K562 (cell line): ENCODE measurements around the gene TECPR1. TPM values are rescaled to one million over a fixed set of nuclear protein-coding genes. Genes with fewer than 3 reads are reported as not detected.

ENCODE experiments used
- ATAC-seq: fragments of 200-7000 bp; cut with Tn5 transposase; 3 replicates; pipeline ENCODE4 v1.9.1; 2020; ENCODE audit warnings: moderate library complexity
- BruUV-seq: library from RNA; stranded (reverse); fragments of 400-500 nt; replicated peaks from 2 replicates; lab custom pipeline; 2021; lab: Mats Ljungman, UMichigan
- CTCF ChIA-PET: fragments of 300-600 bp; formaldehyde crosslinking; extraction: SDS; loops from one replicate; lab custom pipeline; 2021; ENCODE audit warnings: low intra/inter-chr PET ratio; lab: Yijun Ruan, JAX
- POLR2A ChIA-PET: fragments of 300-600, 350-650 bp; sonication (Branson Sonifier 250); formaldehyde crosslinking; extraction: SDS; loops from one replicate; lab custom pipeline; 2021; ENCODE audit warnings: antibody characterized with exemption, inconsistent platforms; lab: Yijun Ruan, JAX
- DNase-seq, 4 experiments: peaks; one replicate each; pipeline versions ENCODE4 v3.0.0 to v3.0.0-alpha.2; 2011 to 2018; ENCODE audit warnings: low spot score in 3 of 4, mixed read lengths in 3 of 4; ENCODE audit errors: extremely low read depth in 1 of 4
- FAIRE-seq: peaks from 2 replicates; lab custom pipeline; 2011; peaks lifted over from hg19 to GRCh38; lab: Jason Lieb, UNC
- H2AFZ ChIP-seq: 2 replicates; pipeline ENCODE4 v1.6.0; 2011; ENCODE audit warnings: low read depth, low read length, control low read depth, inconsistent platforms
- H3K27ac ChIP-seq: fragments of 200-600 bp; 3 replicates; pipeline ENCODE4 v1.8.0; 2011; ENCODE audit warnings: low read depth, mild to moderate bottlenecking, control low read depth, inconsistent platforms, low read length, moderate library complexity, mixed read lengths; ENCODE audit errors: extremely low read depth
- H3K27me3 ChIP-seq, 2 experiments: fragments of 300-600 bp in 1 of 2; 2 replicates in 1 of 2; 3 replicates in 1 of 2; pipeline versions ENCODE4 v1.6.0 to v1.8.0; 2011; ENCODE audit warnings: inconsistent platforms in 2 of 2, low read length in 2 of 2, mild to moderate bottlenecking in 1 of 2, mixed read lengths in 1 of 2, moderate library complexity in 1 of 2; ENCODE audit not compliant: control insufficient read depth in 2 of 2, insufficient read depth in 2 of 2
- H3K36me3 ChIP-seq: fragments of 300-600 bp; 3 replicates; pipeline ENCODE4 v1.8.0; 2011; ENCODE audit warnings: mild to moderate bottlenecking, low read length, inconsistent platforms; ENCODE audit not compliant: control insufficient read depth, insufficient read depth
- H3K4me1 ChIP-seq, 2 experiments: fragments of 200-600 bp in 1 of 2; replicated peaks in 1 of 2; 2 replicates in 1 of 2; 3 replicates in 1 of 2; pipeline versions ENCODE4 v1.5.1 to v1.8.0; 2011; ENCODE audit warnings: inconsistent platforms in 2 of 2, low read length in 2 of 2, mild to moderate bottlenecking in 1 of 2, mixed read lengths in 1 of 2, moderate library complexity in 1 of 2; ENCODE audit not compliant: control insufficient read depth in 2 of 2, insufficient read depth in 2 of 2
- H3K4me2 ChIP-seq: 2 replicates; pipeline ENCODE4 v1.6.1; 2011; ENCODE audit warnings: low read length, control low read depth, inconsistent platforms, mixed read lengths; ENCODE audit not compliant: insufficient read depth
- H3K4me3 ChIP-seq: fragments of 200-600 bp; sonication (generic), shearing (Covaris generic); 2 replicates; pipeline ENCODE4 v1.5.1; 2016; ENCODE audit warnings: control low read depth, inconsistent platforms
- H3K79me2 ChIP-seq: fragments of 200-600 bp; 3 replicates; pipeline ENCODE4 v1.8.0; 2011; ENCODE audit warnings: low read length, inconsistent platforms; ENCODE audit not compliant: control insufficient read depth, insufficient read depth
- H3K9ac ChIP-seq, 2 experiments: 2 replicates each; pipeline versions ENCODE4 v1.6.0 to v1.6.1; 2011; ENCODE audit warnings: low read depth in 2 of 2, low read length in 2 of 2, control low read depth in 1 of 2, inconsistent platforms in 1 of 2, mild to moderate bottlenecking in 1 of 2, mixed read lengths in 1 of 2; ENCODE audit not compliant: insufficient read depth in 1 of 2
- H3K9me1 ChIP-seq: one replicate; pipeline ENCODE4 v1.6.0; 2011; ENCODE audit warnings: inconsistent platforms, mild to moderate bottlenecking, low read length, moderate library complexity; ENCODE audit not compliant: control insufficient read depth, insufficient read depth
- H3K9me3 ChIP-seq: replicated peaks from 2 replicates; pipeline ENCODE4 v1.5.1; 2011; ENCODE audit warnings: low read depth, low read length, inconsistent platforms; ENCODE audit not compliant: control insufficient read depth, insufficient read depth
- H4K20me1 ChIP-seq: replicated peaks from 2 replicates; pipeline ENCODE4 v1.6.1; 2011; ENCODE audit warnings: low read length, inconsistent platforms, mixed read lengths; ENCODE audit not compliant: control insufficient read depth, insufficient read depth
- CBFA2T2 ChIP-seq: fragments of 450-650 bp; conservative IDR thresholded peaks from 2 replicates; pipeline ENCODE4 v1.6.1; 2017; ENCODE audit warnings: mild to moderate bottlenecking
- ELF4 ChIP-seq: fragments of 450-650 bp; formaldehyde crosslinking; IDR thresholded peaks from 2 replicates; pipeline ENCODE4 v1.4.0; 2022; ENCODE audit warnings: missing genetic modification characterization
- MTA2 ChIP-seq: fragments of 450-650 bp; IDR thresholded peaks from 2 replicates; pipeline ENCODE4 v1.6.1; 2016; ENCODE audit warnings: low read depth
- NFIC ChIP-seq: fragments of 450-650 bp; IDR thresholded peaks from 2 replicates; pipeline ENCODE4 v1.6.1; 2017; ENCODE audit warnings: mild to moderate bottlenecking, inconsistent platforms
- NR4A1 ChIP-seq, 2 experiments: fragments of 250-450 bp in 1 of 2; fragments of 450-650 bp in 1 of 2; sonication (Bioruptor Pico) in 1 of 2; IDR thresholded peaks; 2 replicates each; pipeline versions ENCODE4 v1.4.0 to v1.6.1; 2016 to 2020; ENCODE audit warnings: mild to moderate bottlenecking in 2 of 2, missing compliant biosample characterization in 1 of 2, missing genetic modification characterization in 1 of 2, moderate library complexity in 1 of 2
- POLR2AphosphoS5 ChIP-seq: IDR thresholded peaks from 2 replicates; pipeline ENCODE4 v1.6.1; 2011; ENCODE audit warnings: mild to moderate bottlenecking, low read depth, low read length, moderate library complexity; ENCODE audit not compliant: control insufficient read depth, insufficient read depth
- RCOR1 ChIP-seq, 2 experiments: IDR thresholded peaks; 2 replicates each; pipeline ENCODE4 v1.6.1; 2012; ENCODE audit warnings: low read depth in 2 of 2, low read length in 2 of 2, borderline replicate concordance in 1 of 2, improper control_type of control experiment in 1 of 2
- SOX6 ChIP-seq: fragments of 450-650 bp; IDR thresholded peaks from 2 replicates; pipeline ENCODE4 v1.6.1; 2014; ENCODE audit warnings: mild to moderate bottlenecking
- SPI1 ChIP-seq: IDR thresholded peaks from 2 replicates; pipeline ENCODE4 v1.6.1; 2011; ENCODE audit warnings: low read depth, low read length, control low read depth, borderline replicate concordance
- TAL1 ChIP-seq: fragments of 450-650 bp; IDR thresholded peaks from 2 replicates; pipeline ENCODE4 v1.6.1; 2016; ENCODE audit warnings: mild to moderate bottlenecking
- TCF3 ChIP-seq: sonication (generic); formaldehyde crosslinking; IDR thresholded peaks from 2 replicates; pipeline ENCODE4 v1.4.0; 2020; ENCODE audit warnings: mild to moderate bottlenecking, missing genetic modification reagents
- TRIM24 ChIP-seq, 2 experiments: fragments of 450-650 bp; IDR thresholded peaks; 2 replicates each; pipeline ENCODE4 v1.6.1; 2016
- WGBS: fragments of 100-300 bp; shearing (Covaris generic); methylation state at CpG from one replicate; pipeline ENCODE4 v1.1.6; 2016; ENCODE audit warnings: low coverage, mixed read lengths; ENCODE audit not compliant: insufficient coverage; ENCODE audit errors: missing lambda C conversion rate; 5-methylcytosine and 5-hydroxymethylcytosine counted together
- in situ Hi-C: fragments of 300-500 bp; cut with MboI; formaldehyde crosslinking; loops from 4 replicates; pipeline ENCODE4 v1.15.0; 2018; ENCODE audit warnings: inconsistent platforms, mixed read lengths
- intact Hi-C: fragments of 100-400 bp; cut with micrococcal nuclease; formaldehyde crosslinking; loops from 2 replicates; pipeline ENCODE4 v1.14.2; 2022
- polyA plus RNA-seq, 8 experiments: library from polyadenylated mRNA; depleted of rRNA in 4 of 8; stranded (reverse) in 5 of 8; unstranded in 3 of 8; fragments of >200 nt; fragmentation: Nextera tagmentation in 2 of 8; fragmentation: Illumina TruSeq in 1 of 8; extraction: Ambion mirVana in 2 of 8; extraction: Trizol in 1 of 8; gene quantifications; 2 replicates each; pipeline versions ENCODE4 v1.2.1 to v1.2.3, GENCODE V29; 2011 to 2014; ENCODE audit warnings: inconsistent platforms in 1 of 8, missing spikeins in 1 of 8
- total RNA-seq, 7 experiments: library from RNA; depleted of rRNA in 6 of 7; stranded (reverse); fragments of >200 nt in 6 of 7; fragmentation: Illumina TruSeq in 2 of 7; extraction: Trizol in 2 of 7; gene quantifications; 2 replicates each; pipeline versions ENCODE4 v1.2.1 to v1.2.3, GENCODE V29; 2011 to 2021; ENCODE audit warnings: low replicate concordance in 1 of 7
- TF ChIP-seq, protein P1 (sequence below): fragments of 450-650 bp; formaldehyde crosslinking; conservative IDR thresholded peaks from 2 replicates; pipeline ENCODE4 v1.4.0; 2022; ENCODE audit warnings: mild to moderate bottlenecking, missing genetic modification characterization
- TF ChIP-seq, protein P2 (sequence below): fragments of 150-350 bp; conservative IDR thresholded peaks from 2 replicates; pipeline ENCODE4 v1.6.1; 2014; ENCODE audit warnings: low read length

The TECPR1 gene
- total and polyA plus RNA-seq, 9 of the 15 experiments (the other 6 are each of a cell fraction or from before 2014, with no cell fraction given) = 0.17 to 15.0 (median 2.2) TPM

GRCh38 chr7:98175260-98175940 is 76.6 kb downstream of the TECPR1 start:
- peaks cover 13% of the 10 kb centered on the region for H3K9me1 ChIP-seq
- peaks cover 11% of the 10 kb centered on the region; the same call in 1 of the 2 replicates for H4K20me1 ChIP-seq
- peaks cover 47% of the 10 kb centered on the region for H3K36me3 ChIP-seq
- FAIRE-seq (peak; percentile 84), DNase-seq (peak in 3 of 4 experiments; percentile 34 to 54 (median 49)), ATAC-seq (peak; percentile 70)
- no peaks in the 10 kb centered on the region for H3K9me3 ChIP-seq
- H3K27me3 ChIP-seq = no peaks in the 10 kb centered on the region
- intact Hi-C loops = no loop called here
- WGBS = 27% methylated on average over 8 of the region's 8 CpGs
- H3K4me2 ChIP-seq = peak overlapping the region; percentile 32
- H3K27ac ChIP-seq = no peak overlapping the region
- POLR2A ChIA-PET = interaction anchor here (1.0 to 1.2 kb wide), 2 partner anchors 10 to 153 kb away, joined by 3 read pairs; no protein-coding TSS in a partner anchor
- CTCF ChIA-PET = no interaction called here
- H2AFZ ChIP-seq = no peak overlapping the region
- in situ Hi-C loops = no loop called here
- no peak overlapping the region for H3K4me3 ChIP-seq
- no TSS peak for BruUV-seq
- H3K79me2 ChIP-seq = no peaks in the 10 kb centered on the region
- peaks cover 14 to 15% of the 10 kb centered on the region in 2 experiments for H3K4me1 ChIP-seq
- H3K9ac ChIP-seq = no peak overlapping the region
- TF ChIP-seq, protein P1, sequence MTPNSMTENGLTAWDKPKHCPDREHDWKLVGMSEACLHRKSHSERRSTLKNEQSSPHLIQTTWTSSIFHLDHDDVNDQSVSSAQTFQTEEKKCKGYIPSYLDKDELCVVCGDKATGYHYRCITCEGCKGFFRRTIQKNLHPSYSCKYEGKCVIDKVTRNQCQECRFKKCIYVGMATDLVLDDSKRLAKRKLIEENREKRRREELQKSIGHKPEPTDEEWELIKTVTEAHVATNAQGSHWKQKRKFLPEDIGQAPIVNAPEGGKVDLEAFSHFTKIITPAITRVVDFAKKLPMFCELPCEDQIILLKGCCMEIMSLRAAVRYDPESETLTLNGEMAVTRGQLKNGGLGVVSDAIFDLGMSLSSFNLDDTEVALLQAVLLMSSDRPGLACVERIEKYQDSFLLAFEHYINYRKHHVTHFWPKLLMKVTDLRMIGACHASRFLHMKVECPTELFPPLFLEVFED = 0 out of 2 replicates have a peak, but pooled peaks have one; percentile 34
- TF ChIP-seq TAL1 = peak; percentile 66
- peak; percentile 63 for TF ChIP-seq SOX6
- no peak for TF ChIP-seq NR4A1 (CRISPR knock-in tag; IDR thresholded peaks at IDR 0.05)
- no peak for TF ChIP-seq NR4A1 (tag; IDR thresholded peaks at IDR 0.05)
- peak; percentile 77; the same call in 1 of the 2 replicates for TF ChIP-seq ELF4 (CRISPR knock-in tag)
- peak; percentile 70 for TF ChIP-seq TCF3 (CRISPR knock-in tag)
- peak in 1 of 2 experiments; percentile 54; a peak in 1 of 4 replicates for TF ChIP-seq RCOR1 (IDR thresholded peaks at IDR 0.05; ENCODE audit: borderline replicate concordance in 1 of 2, low read depth in 2 of 2, low read length in 2 of 2)
- peak; percentile 29; the same call in 1 of the 2 replicates for TF ChIP-seq NFIC
- TF ChIP-seq POLR2AphosphoS5 = peak; percentile 23; the same call in 1 of the 2 replicates
- TF ChIP-seq MTA2 = 0 out of 2 replicates have a peak, but pooled peaks have one; percentile 17
- peak; percentile 72 for TF ChIP-seq CBFA2T2
- peak; percentile 21; the same call in 1 of the 2 replicates for TF ChIP-seq SPI1
- TF ChIP-seq TRIM24 (IDR thresholded peaks at IDR 0.05) = peak in 1 of 2 experiments; percentile 17; a peak in 1 of 4 replicates
- TF ChIP-seq, protein P2, sequence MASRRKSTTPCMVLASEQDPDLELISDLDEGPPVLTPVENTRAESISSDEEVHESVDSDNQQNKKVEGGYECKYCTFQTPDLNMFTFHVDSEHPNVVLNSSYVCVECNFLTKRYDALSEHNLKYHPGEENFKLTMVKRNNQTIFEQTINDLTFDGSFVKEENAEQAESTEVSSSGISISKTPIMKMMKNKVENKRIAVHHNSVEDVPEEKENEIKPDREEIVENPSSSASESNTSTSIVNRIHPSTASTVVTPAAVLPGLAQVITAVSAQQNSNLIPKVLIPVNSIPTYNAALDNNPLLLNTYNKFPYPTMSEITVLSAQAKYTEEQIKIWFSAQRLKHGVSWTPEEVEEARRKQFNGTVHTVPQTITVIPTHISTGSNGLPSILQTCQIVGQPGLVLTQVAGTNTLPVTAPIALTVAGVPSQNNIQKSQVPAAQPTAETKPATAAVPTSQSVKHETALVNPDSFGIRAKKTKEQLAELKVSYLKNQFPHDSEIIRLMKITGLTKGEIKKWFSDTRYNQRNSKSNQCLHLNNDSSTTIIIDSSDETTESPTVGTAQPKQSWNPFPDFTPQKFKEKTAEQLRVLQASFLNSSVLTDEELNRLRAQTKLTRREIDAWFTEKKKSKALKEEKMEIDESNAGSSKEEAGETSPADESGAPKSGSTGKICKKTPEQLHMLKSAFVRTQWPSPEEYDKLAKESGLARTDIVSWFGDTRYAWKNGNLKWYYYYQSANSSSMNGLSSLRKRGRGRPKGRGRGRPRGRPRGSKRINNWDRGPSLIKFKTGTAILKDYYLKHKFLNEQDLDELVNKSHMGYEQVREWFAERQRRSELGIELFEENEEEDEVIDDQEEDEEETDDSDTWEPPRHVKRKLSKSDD = no peak
